Frontal cortex (tissue), 4 donors: ENCODE measurements around the gene PHTF1. TPM values are rescaled to one million over a fixed set of nuclear protein-coding genes. Genes with fewer than 3 reads are reported as not detected.
A peak's percentile ranks its signal among the peaks of the same experiment; 100 is the strongest.

Experiments
- DNase-seq, 2 donors: peaks; one replicate each; pipeline ENCODE4 v3.0.0; 2012; ENCODE audit warnings: low spot score in 2 of 2
- FAIRE-seq: peaks from 2 replicates; lab custom pipeline; 2012; peaks lifted over from hg19 to GRCh38; lab: Jason Lieb, UNC
- total RNA-seq: library from RNA; depleted of rRNA; stranded (reverse); fragments of >200 nt; gene quantifications from one replicate; pipeline ENCODE4 v1.2.3, GENCODE V29; 2014
- donor health status: control.
- donor health status: control.
- donor health status: control.

Gene PHTF1
- 33.0 TPM for total RNA-seq

- FAIRE-seq (no peak), DNase-seq (peak; percentile 46 to 65)
Observed at GRCh38 chr1:113759333-113760101, at the start of gene PHTF1. TSS of gene PHTF1 (minus strand) at chr1:113759486. CDS start at chr1:113758703, 783 bp downstream.

GRCh38 chr1:113808450-113809195 is 49.3 kb upstream of the PHTF1 start:
- FAIRE-seq = no peak

GRCh38 chr1:113805639-113806038 is 46.4 kb upstream of the PHTF1 start:
- no peak for FAIRE-seq

More at GRCh38 chr1:113808450-113809195, 49.3 kb upstream of the PHTF1 start:
- DNase-seq = no peak

GRCh38 chr1:113805256-113805531 is 45.9 kb upstream of the PHTF1 start:
- FAIRE-seq = no peak

More at GRCh38 chr1:113805639-113806038, 46.4 kb upstream of the PHTF1 start:
- no peak for DNase-seq

GRCh38 chr1:113804421-113805255 is 45.4 kb upstream of the PHTF1 start:
- DNase-seq = no peak
- FAIRE-seq = no peak

More at GRCh38 chr1:113805256-113805531, 45.9 kb upstream of the PHTF1 start:
- no peak for DNase-seq

- DNase-seq = no peak
- no peak for FAIRE-seq
Observed at GRCh38 chr1:113802367-113803007, 43.2 kb upstream of the PHTF1 start.

GRCh38 chr1:113800487-113800886 is 41.2 kb upstream of the PHTF1 start:
- DNase-seq (no peak), FAIRE-seq (no peak)

- no peak for FAIRE-seq
- no peak for DNase-seq
Observed at GRCh38 chr1:113797472-113797871, 38.2 kb upstream of the PHTF1 start.

- FAIRE-seq = no peak
- no peak for DNase-seq
Observed at GRCh38 chr1:113793878-113794834, 34.9 kb upstream of the PHTF1 start.

GRCh38 chr1:113792986-113793385 is 33.7 kb upstream of the PHTF1 start:
- DNase-seq (no peak), FAIRE-seq (no peak)

GRCh38 chr1:113792471-113792870 is 33.2 kb upstream of the PHTF1 start:
- FAIRE-seq = no peak

GRCh38 chr1:113788802-113789201 is 29.5 kb upstream of the PHTF1 start:
- FAIRE-seq (no peak), DNase-seq (no peak)

More at GRCh38 chr1:113792471-113792870, 33.2 kb upstream of the PHTF1 start:
- no peak for DNase-seq

GRCh38 chr1:113787663-113788062 is 28.4 kb upstream of the PHTF1 start:
- FAIRE-seq (no peak), DNase-seq (no peak)

- DNase-seq = no peak
- no peak for FAIRE-seq
Observed at GRCh38 chr1:113786069-113786468, 26.8 kb upstream of the PHTF1 start.

- DNase-seq (no peak), FAIRE-seq (no peak)
Observed at GRCh38 chr1:113784104-113784779, 25.0 kb upstream of the PHTF1 start.

- peak in 1 of 2 donors; percentile 8 for DNase-seq
- no peak for FAIRE-seq
Observed at GRCh38 chr1:113783254-113784103, 24.2 kb upstream of the PHTF1 start.

GRCh38 chr1:113782406-113782805 is 23.1 kb upstream of the PHTF1 start:
- FAIRE-seq = no peak
- DNase-seq = no peak
